HG03520 (cell line): ENCODE data around the gene CFAP92.

Experiments
- ATAC-seq: cut with Tn5 transposase; IDR thresholded peaks from one replicate; pipeline ENCODE4 v1.9.1; 2021; ENCODE audit warnings: mild to moderate bottlenecking, moderate library complexity; ENCODE audit not compliant: unreplicated experiment

CFAP92 gene

GRCh38 chr3:129009266-129009665 lies 15.4 kb upstream of the CFAP92 start:
- ATAC-seq, result no peak

- ATAC-seq, result no peak
These were observed 13.9 kb upstream of the CFAP92 start for GRCh38 chr3:129007792-129008191.

- ATAC-seq, result no peak
These were observed 13.0 kb upstream of the CFAP92 start for GRCh38 chr3:129006864-129007263.

GRCh38 chr3:129005526-129006303 lies 11.8 kb upstream of the CFAP92 start:
- ATAC-seq, result no peak

GRCh38 chr3:129004639-129005295 lies 10.9 kb upstream of the CFAP92 start:
- ATAC-seq, result no peak

GRCh38 chr3:129003578-129004112 lies 9.8 kb upstream of the CFAP92 start:
- no peak for ATAC-seq

GRCh38 chr3:129002573-129003569 lies 9.0 kb upstream of the CFAP92 start:
- no peak for ATAC-seq

GRCh38 chr3:129001806-129002572 lies 8.1 kb upstream of the CFAP92 start:
- no peak for ATAC-seq

GRCh38 chr3:129001101-129001805 lies 7.4 kb upstream of the CFAP92 start, which contains the start of gene EFCC1:
Gene EFCC1 (plus strand): TSS chr3:129001304. CDS start chr3:129001629, 325 bp downstream.
- ATAC-seq, result no peak

GRCh38 chr3:129000742-129001100 lies 6.8 kb upstream of the CFAP92 start:
- no peak for ATAC-seq

- ATAC-seq, result no peak
These were observed 5.2 kb upstream of the CFAP92 start for GRCh38 chr3:128999102-128999501.

- ATAC-seq, result no peak
These were observed 4.7 kb upstream of the CFAP92 start for GRCh38 chr3:128998561-128998960.

GRCh38 chr3:128997486-128998133 lies 3.7 kb upstream of the CFAP92 start:
- ATAC-seq, result no peak

GRCh38 chr3:128996726-128997125 lies 2.9 kb upstream of the CFAP92 start:
- ATAC-seq, result no peak

- ATAC-seq, result no peak
These were observed 2.3 kb upstream of the CFAP92 start for GRCh38 chr3:128996200-128996599.

- no peak for ATAC-seq
These were observed 1.9 kb upstream of the CFAP92 start for GRCh38 chr3:128995737-128996136.

- no peak for ATAC-seq
These were observed 988 bp upstream of the CFAP92 start for GRCh38 chr3:128994581-128995546.

- ATAC-seq, result no peak
These were observed 267 bp upstream of the CFAP92 start for GRCh38 chr3:128994173-128994512.
